GM19463 (cell line): ENCODE measurements around the gene KIF26B.

Experiments
- ATAC-seq: cut with Tn5 transposase; IDR thresholded peaks from one replicate; pipeline ENCODE4 v1.9.1; 2021; ENCODE audit warnings: mild to moderate bottlenecking, moderate library complexity; ENCODE audit not compliant: unreplicated experiment

KIF26B gene

DNA sequence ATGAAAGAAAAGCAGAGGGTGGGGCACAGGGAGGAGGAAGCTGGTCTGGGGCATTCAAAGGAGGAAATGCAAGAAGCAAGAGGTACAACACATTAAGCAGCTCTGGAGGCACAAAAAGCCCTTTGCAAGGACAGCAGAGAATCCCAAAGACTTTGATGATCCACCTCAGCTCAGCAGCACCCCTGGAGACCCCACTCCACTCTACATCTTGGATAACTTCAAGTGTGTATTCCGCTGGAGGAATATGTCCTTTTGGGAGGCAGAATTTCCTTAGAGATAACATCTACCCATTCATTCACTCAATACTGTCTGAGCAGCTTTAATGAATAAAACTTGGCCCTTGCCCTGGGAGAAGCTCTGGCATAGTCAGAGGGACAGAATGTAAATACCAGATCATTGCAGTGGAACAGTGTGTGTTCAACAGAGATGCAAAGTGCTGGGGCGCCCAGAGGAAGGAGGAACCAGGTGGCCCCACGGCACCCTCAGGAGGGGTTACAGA lies 599.7 kb downstream of the KIF26B start:
- ATAC-seq = no peak
